Measurements from ENCODE around the gene AMIGO2. TPM values are rescaled to one million over a fixed set of nuclear protein-coding genes. Genes with fewer than 3 reads are reported as not detected.

Gene AMIGO2
- total RNA-seq, 1 experiment from 2014 or later: 19.3 TPM

DNA sequence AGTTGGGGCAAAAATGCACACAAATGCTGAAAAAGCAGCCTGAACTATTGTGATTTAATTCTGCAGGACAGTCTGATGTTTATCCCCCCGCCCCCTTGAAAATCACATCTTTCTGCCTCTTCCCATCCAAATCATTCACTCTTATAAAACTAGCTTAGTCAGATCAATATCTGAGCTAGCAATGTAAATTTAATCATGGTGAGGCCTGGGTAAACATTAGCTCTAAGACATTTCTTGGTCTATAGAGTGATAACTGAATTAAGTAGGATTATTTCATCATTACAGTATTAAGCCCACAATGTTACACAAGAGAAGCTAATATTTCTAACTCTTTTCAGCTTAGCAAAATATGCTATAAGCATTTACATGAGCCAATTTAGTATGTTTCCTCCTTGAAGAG, 9.4 kb downstream of the AMIGO2 start:
- H3K9me2 ChIP-seq (replicated peaks; ENCODE audit: low read length): no peaks in the 10 kb centered on the region
- no peak overlapping the region for H3K9ac ChIP-seq (ENCODE audit: low read length)
- no peak for TF ChIP-seq EZH2 (IDR thresholded peaks at IDR 0.05; ENCODE audit: low read length, unreplicated experiment)
- H3K4me3 ChIP-seq (ENCODE audit: low read length): no peak overlapping the region
- 0 out of 2 replicates have a peak overlapping the region, but pooled peaks have one; percentile 5 for H3K4me2 ChIP-seq (ENCODE audit: low read length)
- H3K9me3 ChIP-seq (ENCODE audit: low read length): no peaks in the 10 kb centered on the region
- H3K4me1 ChIP-seq (ENCODE audit: insufficient read depth, low read length): peaks cover 14% of the 10 kb centered on the region
- ATAC-seq: peak; percentile 60
- BruUV-seq (replicated peaks): no TSS peak
- CTCF ChIA-PET: interaction anchor here (0.6 to 1.1 kb wide), 3 partner anchors 32 to 682 kb away, joined by 4 to 7 read pairs (median 4); no protein-coding TSS in a partner anchor
- H3F3A ChIP-seq (ENCODE audit: low read length, unreplicated experiment): no peaks in the 10 kb centered on the region
- no peak overlapping the region for H3K27ac ChIP-seq (ENCODE audit: low read length)
- no peaks in the 10 kb centered on the region for H3K27me3 ChIP-seq (ENCODE audit: low read length)
- no peak for DNase-seq
- POLR2A ChIA-PET (ENCODE audit: unreplicated experiment): interaction anchor here (0.6 to 0.7 kb wide), 2 partner anchors 8 to 225 kb away, joined by 3 to 6 read pairs; no protein-coding TSS in a partner anchor
- H4K20me1 ChIP-seq (ENCODE audit: low read length): no peaks in the 10 kb centered on the region
- H2AFZ ChIP-seq (ENCODE audit: low read length): no peak overlapping the region
- intact Hi-C loops (cut with micrococcal nuclease): no loop called here
- no peaks in the 10 kb centered on the region for H3K36me3 ChIP-seq (ENCODE audit: low read depth, low read length)
- H3K79me2 ChIP-seq (ENCODE audit: low read length): no peaks in the 10 kb centered on the region; the same call in 1 of the 2 replicates

DNA sequence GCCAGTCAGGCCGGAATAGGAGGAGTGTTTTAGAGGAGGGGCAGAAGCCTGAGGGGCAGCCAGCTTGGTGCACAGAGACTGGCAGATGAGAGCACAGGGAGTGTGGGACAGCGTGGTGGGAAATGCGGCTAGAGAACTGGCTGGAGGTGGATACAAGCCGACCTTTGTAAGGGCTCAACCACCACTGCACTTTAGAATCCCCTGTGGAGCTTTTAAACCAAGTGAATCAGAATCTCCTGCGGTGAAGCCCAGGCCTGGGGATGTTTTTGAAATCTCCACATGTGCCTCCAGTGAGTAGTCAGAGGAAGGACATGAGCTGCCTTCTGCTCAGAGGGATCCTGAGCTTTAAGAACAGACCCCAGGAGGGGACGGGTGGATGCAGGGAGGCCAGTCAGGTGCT, 11.2 kb downstream of the AMIGO2 start:
- no peaks in the 10 kb centered on the region for H3K9me2 ChIP-seq (replicated peaks; ENCODE audit: low read length)
- H3K9ac ChIP-seq (ENCODE audit: low read length): no peak overlapping the region
- H3K27ac ChIP-seq (ENCODE audit: low read length): no peak overlapping the region
- intact Hi-C loops (cut with micrococcal nuclease): no loop called here
- H3K79me2 ChIP-seq (ENCODE audit: low read length): no peaks in the 10 kb centered on the region
- H3K4me3 ChIP-seq (ENCODE audit: low read length): no peak overlapping the region
- no peaks in the 10 kb centered on the region for H4K20me1 ChIP-seq (ENCODE audit: low read length)
- H3K27me3 ChIP-seq (ENCODE audit: low read length): no peaks in the 10 kb centered on the region
- peaks cover 14% of the 10 kb centered on the region for H3K4me1 ChIP-seq (ENCODE audit: insufficient read depth, low read length)
- ATAC-seq (no peak), DNase-seq (no peak)
- H3K36me3 ChIP-seq (ENCODE audit: low read depth, low read length): no peaks in the 10 kb centered on the region
- H3F3A ChIP-seq (ENCODE audit: low read length, unreplicated experiment): no peaks in the 10 kb centered on the region
- no peak overlapping the region for H3K4me2 ChIP-seq (ENCODE audit: low read length)
- TF ChIP-seq, protein P1, sequence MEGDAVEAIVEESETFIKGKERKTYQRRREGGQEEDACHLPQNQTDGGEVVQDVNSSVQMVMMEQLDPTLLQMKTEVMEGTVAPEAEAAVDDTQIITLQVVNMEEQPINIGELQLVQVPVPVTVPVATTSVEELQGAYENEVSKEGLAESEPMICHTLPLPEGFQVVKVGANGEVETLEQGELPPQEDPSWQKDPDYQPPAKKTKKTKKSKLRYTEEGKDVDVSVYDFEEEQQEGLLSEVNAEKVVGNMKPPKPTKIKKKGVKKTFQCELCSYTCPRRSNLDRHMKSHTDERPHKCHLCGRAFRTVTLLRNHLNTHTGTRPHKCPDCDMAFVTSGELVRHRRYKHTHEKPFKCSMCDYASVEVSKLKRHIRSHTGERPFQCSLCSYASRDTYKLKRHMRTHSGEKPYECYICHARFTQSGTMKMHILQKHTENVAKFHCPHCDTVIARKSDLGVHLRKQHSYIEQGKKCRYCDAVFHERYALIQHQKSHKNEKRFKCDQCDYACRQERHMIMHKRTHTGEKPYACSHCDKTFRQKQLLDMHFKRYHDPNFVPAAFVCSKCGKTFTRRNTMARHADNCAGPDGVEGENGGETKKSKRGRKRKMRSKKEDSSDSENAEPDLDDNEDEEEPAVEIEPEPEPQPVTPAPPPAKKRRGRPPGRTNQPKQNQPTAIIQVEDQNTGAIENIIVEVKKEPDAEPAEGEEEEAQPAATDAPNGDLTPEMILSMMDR (conservative IDR thresholded peaks at IDR 0.05; ENCODE audit: low read depth, low read length): no peak
- TF ChIP-seq EZH2phosphoT487 (IDR thresholded peaks at IDR 0.05; ENCODE audit: borderline replicate concordance, low read length) (no peak), EZH2 (IDR thresholded peaks at IDR 0.05; ENCODE audit: low read length, unreplicated experiment) (no peak)
- no peaks in the 10 kb centered on the region for H3K9me3 ChIP-seq (ENCODE audit: low read length)
- CTCF ChIA-PET: no interaction called here
- no TSS peak for BruUV-seq (replicated peaks)
- POLR2A ChIA-PET (ENCODE audit: unreplicated experiment): interaction anchor here (0.6 kb wide), 1 partner anchor 167 kb away, joined by 4 read pairs; no protein-coding TSS in a partner anchor
- H2AFZ ChIP-seq (ENCODE audit: low read length): no peak overlapping the region

GRCh38 chr12:47067771-47068431, 11.9 kb downstream of the AMIGO2 start:
- H3K36me3 ChIP-seq (ENCODE audit: low read depth, low read length): no peaks in the 10 kb centered on the region
- TF ChIP-seq, protein P1 (conservative IDR thresholded peaks at IDR 0.05; ENCODE audit: low read depth, low read length): no peak
- TF ChIP-seq EZH2 (IDR thresholded peaks at IDR 0.05; ENCODE audit: low read length, unreplicated experiment): no peak
- no peak for TF ChIP-seq EZH2phosphoT487 (IDR thresholded peaks at IDR 0.05; ENCODE audit: borderline replicate concordance, low read length)
- H4K20me1 ChIP-seq (ENCODE audit: low read length): no peaks in the 10 kb centered on the region
- POLR2A ChIA-PET (ENCODE audit: unreplicated experiment): interaction anchor here (0.6 kb wide), 1 partner anchor 166 kb away, joined by 4 read pairs; no protein-coding TSS in a partner anchor
- H3K9me3 ChIP-seq (ENCODE audit: low read length): no peaks in the 10 kb centered on the region
- H3K9me2 ChIP-seq (replicated peaks; ENCODE audit: low read length): no peaks in the 10 kb centered on the region
- H3K79me2 ChIP-seq (ENCODE audit: low read length): no peaks in the 10 kb centered on the region
- no peak overlapping the region for H3K27ac ChIP-seq (ENCODE audit: low read length)
- no peak for DNase-seq
- no peak overlapping the region for H3K4me3 ChIP-seq (ENCODE audit: low read length)
- no peaks in the 10 kb centered on the region for H3K27me3 ChIP-seq (ENCODE audit: low read length)
- H3K4me2 ChIP-seq (ENCODE audit: low read length): no peak overlapping the region
- no peak overlapping the region for H3K9ac ChIP-seq (ENCODE audit: low read length)
- H3K4me1 ChIP-seq (ENCODE audit: insufficient read depth, low read length): peaks cover 14% of the 10 kb centered on the region
- ATAC-seq: no peak
- CTCF ChIA-PET: no interaction called here
- BruUV-seq (replicated peaks): no TSS peak
- H3F3A ChIP-seq (ENCODE audit: low read length, unreplicated experiment): no peaks in the 10 kb centered on the region
- intact Hi-C loops (cut with micrococcal nuclease): no loop called here
- no peak overlapping the region for H2AFZ ChIP-seq (ENCODE audit: low read length)

All from PC-3 (cell line).